Measurements from ENCODE around the gene PRTN3. TPM values are rescaled to one million over a fixed set of nuclear protein-coding genes. Genes with fewer than 3 reads are reported as not detected.

PRTN3 gene
- polyA plus RNA-seq, 1 donor, result 0.67 TPM

DNA sequence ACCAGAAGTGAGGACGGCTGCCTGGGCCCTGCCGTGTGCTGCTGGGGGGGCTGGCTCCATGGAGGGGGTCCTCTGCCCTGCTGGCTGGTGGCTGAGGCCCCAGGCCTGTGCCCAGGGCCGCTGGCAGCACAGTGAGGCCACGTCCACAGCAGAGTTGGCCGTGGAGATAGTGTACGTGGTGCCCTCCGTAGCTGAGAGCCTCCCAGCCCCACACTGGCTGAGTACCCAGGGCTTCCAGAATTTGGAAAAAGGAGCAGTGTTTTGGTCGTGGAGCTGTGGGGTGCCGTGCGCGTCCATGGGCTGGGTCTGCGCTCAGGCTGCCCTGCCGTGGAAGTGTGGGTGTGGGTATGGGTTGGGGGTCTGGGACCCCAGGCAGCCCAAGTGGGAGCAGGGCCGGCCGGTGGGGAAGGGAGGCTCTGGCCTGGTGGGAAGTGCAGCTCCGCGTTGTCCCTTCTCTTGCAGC, 37.7 kb upstream of the PRTN3 start:
- DNase-seq, result no peak

- DNase-seq, result no peak
Observed at GRCh38 chr19:803686-804418, 36.9 kb upstream of the PRTN3 start.

GRCh38 chr19:804419-805165, 36.2 kb upstream of the PRTN3 start:
- DNase-seq, result no peak

GRCh38 chr19:805166-805551, 35.6 kb upstream of the PRTN3 start:
- DNase-seq, result no peak

GRCh38 chr19:805600-806550, 34.9 kb upstream of the PRTN3 start:
- DNase-seq, result no peak

GRCh38 chr19:806815-807421, 33.9 kb upstream of the PRTN3 start:
- no peak for DNase-seq

GRCh38 chr19:807627-808422, 33.0 kb upstream of the PRTN3 start:
- no peak for DNase-seq

DNA sequence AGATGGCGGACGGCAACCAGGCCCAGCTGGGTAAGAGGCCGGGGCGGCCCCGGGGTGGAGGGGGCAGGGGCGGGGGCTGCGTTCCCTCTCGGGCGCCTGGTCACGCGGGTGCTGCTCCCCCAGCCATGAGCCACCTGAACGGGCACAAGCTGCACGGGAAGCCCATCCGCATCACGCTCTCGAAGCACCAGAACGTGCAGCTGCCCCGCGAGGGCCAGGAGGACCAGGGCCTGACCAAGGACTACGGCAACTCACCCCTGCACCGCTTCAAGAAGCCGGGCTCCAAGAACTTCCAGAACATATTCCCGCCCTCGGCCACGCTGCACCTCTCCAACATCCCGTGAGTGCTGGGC, 32.4 kb upstream of the PRTN3 start:
- DNase-seq, result no peak

DNA sequence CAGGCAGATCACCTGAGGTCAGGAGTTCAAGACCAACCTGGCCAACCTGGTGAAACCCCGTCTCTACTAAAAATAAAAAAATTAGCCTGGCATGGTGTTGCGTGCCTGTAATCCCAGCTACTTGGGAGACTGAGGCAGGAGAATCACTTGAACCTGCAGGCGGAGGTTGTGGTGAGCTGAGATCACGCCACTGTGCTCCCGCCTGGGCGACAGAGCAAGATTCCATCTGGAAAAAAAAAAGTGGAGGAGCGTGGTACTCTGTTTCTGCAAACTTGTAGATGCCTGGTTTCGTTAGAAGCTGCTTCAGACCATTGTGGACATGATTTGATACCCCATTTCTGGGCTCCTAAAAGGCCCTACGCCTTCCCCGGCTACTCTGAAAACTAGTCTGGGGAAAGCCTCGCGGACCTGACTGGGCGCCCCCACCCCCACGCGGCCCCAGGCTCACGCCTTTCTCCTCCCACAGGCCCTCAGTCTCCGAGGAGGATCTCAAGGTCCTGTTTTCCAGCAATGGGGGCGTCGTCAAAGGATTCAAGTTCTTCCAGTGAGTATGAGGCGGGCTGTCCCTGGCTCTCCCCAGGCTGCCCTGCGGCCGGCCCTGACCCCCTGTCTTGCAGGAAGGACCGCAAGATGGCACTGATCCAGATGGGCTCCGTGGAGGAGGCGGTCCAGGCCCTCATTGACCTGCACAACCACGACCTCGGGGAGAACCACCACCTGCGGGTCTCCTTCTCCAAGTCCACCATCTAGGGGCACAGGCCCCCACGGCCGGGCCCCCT, 30.5 kb upstream of the PRTN3 start:
- DNase-seq, result no peak

GRCh38 chr19:810883-811489, 29.8 kb upstream of the PRTN3 start:
- DNase-seq, result no peak

DNA sequence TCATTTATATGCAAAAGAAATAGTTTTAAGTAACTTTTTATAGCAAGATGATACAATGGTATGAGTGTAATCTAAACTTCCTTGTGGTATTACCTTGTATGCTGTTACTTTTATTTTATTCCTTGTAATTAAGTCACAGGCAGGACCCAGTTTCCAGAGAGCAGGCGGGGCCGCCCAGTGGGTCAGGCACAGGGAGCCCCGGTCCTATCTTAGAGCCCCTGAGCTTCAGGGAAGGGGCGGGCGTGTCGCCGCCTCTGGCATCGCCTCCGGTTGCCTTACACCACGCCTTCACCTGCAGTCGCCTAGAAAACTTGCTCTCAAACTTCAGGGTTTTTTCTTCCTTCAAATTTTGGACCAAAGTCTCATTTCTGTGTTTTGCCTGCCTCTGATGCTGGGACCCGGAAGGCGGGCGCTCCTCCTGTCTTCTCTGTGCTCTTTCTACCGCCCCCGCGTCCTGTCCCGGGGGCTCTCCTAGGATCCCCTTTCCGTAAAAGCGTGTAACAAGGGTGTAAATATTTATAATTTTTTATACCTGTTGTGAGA, 29.2 kb upstream of the PRTN3 start:
- no peak for DNase-seq

DNA sequence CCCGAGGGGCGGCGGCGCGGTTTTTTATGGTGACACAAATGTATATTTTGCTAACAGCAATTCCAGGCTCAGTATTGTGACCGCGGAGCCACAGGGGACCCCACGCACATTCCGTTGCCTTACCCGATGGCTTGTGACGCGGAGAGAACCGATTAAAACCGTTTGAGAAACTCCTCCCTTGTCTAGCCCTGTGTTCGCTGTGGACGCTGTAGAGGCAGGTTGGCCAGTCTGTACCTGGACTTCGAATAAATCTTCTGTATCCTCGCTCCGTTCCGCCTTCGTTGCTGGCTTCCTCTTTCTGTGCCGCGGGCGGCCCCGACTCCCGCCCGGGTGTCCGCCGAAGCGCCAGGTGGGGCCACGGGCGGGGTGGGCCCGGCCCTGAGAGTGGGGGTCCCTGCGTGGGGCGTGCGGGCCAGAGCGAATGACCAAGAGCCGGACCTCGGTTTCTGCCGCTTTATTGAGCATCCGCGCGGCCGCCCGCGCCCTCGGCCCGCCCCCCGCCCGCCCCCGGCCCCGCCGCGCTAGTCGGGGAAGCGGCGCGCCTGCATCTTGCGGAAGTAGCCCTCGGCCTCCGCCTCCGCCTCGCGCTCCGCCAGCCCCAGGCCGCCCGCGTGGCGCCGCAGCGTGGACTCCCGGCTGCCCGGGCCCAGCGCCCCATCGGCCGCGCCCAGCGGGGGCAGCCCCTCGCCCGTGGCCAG, 28.6 kb upstream of the PRTN3 start:
- no peak for DNase-seq

GRCh38 chr19:812747-813218, 28.0 kb upstream of the PRTN3 start:
- no peak for DNase-seq

DNA sequence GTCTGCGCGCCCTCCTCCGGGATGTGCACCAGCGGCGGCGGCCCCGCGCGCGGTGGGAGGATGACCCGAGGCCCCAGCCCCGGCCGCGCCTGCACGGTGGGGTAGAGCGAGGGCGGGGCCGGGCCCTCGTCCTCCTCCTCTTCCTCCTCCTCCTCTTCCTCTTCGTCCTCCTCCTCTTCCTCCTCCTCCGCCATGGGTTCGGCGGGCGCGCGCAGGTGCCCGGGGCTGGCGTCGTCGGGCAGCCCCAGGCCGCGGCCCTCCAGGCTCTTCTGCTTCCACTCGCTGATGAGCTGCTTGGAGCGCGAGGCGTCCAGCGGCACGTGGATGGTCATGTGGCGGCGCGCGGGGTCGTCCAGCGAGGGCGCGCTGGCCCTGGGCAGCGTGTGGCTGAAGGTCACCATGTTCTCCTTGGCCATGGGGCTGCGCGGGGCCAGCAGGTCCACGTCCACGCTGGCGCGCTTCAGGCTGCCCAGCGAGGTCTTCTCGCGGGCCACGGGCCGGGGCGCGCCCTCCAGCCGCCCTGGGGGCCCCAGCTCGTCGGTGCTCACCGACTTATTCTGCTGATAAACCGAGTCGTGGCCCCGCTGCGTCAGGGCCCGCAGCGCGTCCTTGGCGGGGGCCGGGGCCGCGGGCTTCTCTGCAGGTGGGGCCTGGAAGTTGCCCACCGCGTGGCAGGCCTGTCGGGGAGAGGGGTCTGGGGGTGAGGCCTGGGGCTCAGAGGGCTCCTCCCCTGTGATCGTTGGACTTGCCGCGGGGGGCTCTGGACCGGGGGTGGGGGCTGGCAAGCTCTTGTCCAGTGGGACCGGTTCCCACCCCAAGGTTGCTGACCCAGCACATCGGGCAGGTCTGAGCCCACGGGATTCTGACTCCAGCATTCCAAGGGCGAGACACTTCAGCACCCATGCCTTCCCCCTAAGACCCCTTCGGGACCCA, 27.3 kb upstream of the PRTN3 start:
- no peak for DNase-seq

DNA sequence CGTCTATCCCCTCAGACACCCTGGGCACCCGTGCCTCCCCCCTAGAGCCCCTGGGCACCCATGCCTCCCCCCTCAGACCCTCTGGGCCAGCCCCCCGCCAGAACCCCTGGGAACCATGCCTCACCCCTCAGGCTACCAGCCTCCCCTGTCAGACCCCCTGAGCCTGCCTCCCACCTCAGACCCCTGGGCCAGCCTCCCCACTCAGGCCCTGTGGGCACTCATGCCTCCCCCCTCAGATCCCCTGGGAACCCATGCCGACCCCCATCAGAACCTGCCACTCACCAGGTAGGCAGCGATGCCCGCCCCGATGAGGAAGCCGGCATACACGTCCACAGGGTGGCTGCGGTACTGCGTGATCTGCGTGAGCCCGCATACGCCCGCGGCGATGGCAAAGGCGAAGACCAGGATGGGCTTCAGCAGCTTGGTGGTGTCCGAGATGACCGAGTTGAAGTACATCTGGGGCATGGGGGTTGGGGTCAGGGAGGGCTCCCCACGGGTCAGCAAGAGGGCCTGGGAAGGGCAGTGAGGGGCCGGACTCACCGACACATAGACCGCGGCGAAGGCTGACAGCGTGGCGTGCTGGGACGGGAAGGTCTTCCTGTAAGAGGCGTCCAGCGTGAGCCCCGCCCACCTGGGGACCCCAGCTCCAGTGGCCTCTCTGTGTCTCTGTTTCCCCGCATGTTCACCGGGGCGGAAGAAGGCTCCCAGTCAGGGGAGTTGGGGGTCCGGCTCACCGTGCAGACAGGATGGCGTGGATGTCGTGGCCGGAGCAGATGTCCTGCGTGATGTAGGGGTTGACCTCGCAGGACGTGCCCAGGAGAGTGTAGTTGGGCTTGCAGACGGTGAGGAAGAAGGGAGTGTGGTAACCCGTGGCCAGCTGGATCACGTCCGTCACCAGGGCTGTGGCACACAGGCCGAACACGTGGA, 26.4 kb upstream of the PRTN3 start:
- no peak for DNase-seq

- no peak for DNase-seq
Observed at GRCh38 chr19:815079-815774, 25.6 kb upstream of the PRTN3 start.

All from left kidney (tissue), 2 donors.